GM12872 (cell line): ENCODE data around the gene TMA7.

ENCODE experiments used
- TF ChIP-seq, protein P1 (sequence below): IDR thresholded peaks from 3 replicates; pipeline ENCODE4 v1.5.1; 2011; ENCODE audit warnings: low read depth, mild to moderate bottlenecking, low read length, moderate library complexity; ENCODE audit not compliant: insufficient read depth

TMA7 gene

GRCh38 chr3:48475188-48475587 is 35.1 kb downstream of the TMA7 start:
- TF ChIP-seq, protein P1, sequence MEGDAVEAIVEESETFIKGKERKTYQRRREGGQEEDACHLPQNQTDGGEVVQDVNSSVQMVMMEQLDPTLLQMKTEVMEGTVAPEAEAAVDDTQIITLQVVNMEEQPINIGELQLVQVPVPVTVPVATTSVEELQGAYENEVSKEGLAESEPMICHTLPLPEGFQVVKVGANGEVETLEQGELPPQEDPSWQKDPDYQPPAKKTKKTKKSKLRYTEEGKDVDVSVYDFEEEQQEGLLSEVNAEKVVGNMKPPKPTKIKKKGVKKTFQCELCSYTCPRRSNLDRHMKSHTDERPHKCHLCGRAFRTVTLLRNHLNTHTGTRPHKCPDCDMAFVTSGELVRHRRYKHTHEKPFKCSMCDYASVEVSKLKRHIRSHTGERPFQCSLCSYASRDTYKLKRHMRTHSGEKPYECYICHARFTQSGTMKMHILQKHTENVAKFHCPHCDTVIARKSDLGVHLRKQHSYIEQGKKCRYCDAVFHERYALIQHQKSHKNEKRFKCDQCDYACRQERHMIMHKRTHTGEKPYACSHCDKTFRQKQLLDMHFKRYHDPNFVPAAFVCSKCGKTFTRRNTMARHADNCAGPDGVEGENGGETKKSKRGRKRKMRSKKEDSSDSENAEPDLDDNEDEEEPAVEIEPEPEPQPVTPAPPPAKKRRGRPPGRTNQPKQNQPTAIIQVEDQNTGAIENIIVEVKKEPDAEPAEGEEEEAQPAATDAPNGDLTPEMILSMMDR: no peak

DNA sequence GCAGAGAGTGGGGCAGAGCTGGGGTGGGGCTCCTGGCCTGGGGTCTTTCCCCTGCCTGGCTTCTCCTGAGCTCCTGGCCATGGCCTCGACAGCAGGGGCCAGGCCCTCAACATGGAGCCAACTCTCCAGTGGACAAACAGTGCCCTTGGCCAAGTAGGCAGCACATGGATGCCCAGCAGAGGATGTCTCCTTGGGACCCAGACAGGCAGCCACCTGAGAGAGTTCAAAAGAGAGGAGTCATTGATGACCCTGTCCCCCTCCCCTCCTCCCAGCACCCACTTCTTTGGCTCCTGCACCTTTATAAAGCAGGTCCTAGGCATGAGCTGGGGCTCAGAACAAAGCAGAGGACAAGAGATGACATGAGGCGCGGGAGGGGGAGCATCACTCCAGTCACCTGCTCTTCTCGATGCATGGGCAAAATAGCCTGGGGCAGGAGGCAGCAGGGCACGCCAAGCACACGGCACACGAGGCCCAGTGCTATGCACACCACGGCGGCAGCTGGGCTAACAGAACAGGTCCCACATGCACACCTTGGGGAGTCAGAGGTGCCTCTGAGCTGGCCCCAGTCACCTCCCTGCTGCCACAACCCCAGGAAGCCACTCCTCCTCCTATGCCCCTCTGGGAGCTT is 36.5 kb downstream of the TMA7 start:
- TF ChIP-seq, protein P1: no peak

GRCh38 chr3:48477959-48478520 is 38.0 kb downstream of the TMA7 start:
- TF ChIP-seq, protein P1: no peak

DNA sequence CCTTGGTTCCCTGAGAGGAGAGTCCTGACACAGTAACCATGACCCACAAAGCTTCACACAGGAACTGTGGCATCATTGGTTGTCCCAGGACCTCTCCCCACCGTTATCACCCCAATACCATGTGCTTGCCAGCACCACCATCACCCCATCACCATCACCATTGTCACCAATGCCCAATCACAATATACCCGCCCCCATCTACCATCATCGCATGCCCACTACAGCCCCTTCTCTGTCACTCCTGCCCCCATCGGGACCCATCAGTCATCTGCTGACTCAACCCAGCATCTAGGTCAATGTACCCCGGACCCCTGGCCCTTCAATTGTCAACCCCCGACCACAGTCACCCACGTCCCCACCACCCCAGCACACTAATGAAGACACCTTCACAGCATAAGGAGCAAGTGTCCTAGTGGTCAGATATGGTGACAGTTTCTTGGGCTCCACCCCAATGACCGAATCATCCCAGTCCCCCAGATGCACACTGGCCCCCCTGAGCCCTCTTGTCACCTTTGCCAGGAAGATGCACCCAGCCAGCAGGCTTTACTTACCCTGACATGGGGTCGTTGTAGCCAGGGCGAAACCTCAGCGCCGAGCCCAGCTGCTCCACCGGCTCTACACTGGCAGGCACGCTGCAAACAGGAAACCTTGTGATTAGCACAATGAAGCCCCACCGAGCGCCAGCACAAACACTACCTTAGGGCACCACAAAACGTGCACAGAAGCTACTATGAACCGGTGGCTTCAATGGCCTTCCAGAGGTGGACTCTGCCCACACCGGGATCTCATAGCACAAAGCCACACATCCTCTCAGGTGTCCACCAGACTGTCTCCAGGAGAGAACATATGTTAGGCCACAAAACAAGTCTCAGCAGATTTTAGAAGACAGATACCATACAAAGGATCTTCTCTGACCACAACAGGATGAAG is 38.8 kb downstream of the TMA7 start:
- TF ChIP-seq, protein P1: peak; percentile 13; the same call in 1 of the 3 replicates

- TF ChIP-seq, protein P1: no peak
Observed at GRCh38 chr3:48486952-48487351, 46.9 kb downstream of the TMA7 start.

GRCh38 chr3:48492461-48493202 is 52.6 kb downstream of the TMA7 start:
- TF ChIP-seq, protein P1: no peak

DNA sequence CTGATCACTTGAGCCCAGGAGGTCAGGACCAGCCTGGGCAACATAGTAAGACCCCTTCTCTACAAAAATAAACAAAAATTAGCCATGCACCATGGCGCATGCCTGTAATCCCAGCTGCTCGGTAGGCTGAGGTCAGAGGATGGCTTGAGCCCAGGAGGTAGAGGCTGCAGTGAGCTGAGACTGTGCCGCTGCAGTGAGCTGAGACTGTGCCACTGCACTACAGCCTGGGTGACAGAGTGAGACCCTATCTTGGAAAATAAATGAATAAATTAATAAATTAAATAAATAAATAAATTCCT is 53.1 kb downstream of the TMA7 start:
- TF ChIP-seq, protein P1: no peak
